ENCODE measurements around the gene KMT2E.

KMT2E gene

GRCh38 chr7:105084581-105084980 is 70.6 kb downstream of the KMT2E start:
- no peak for DNase-seq

GRCh38 chr7:105086850-105087249 is 72.8 kb downstream of the KMT2E start:
- no peak for DNase-seq

GRCh38 chr7:105087981-105088380 is 74.0 kb downstream of the KMT2E start:
- no peak for DNase-seq

- no peak for DNase-seq
Observed at GRCh38 chr7:105088456-105088855, 74.5 kb downstream of the KMT2E start.

GRCh38 chr7:105094966-105095365 is 81.0 kb downstream of the KMT2E start:
- DNase-seq: no peak

- no peak for DNase-seq
Observed at GRCh38 chr7:105096306-105096705, 82.3 kb downstream of the KMT2E start.

- peak; percentile 95 for DNase-seq
Observed at GRCh38 chr7:105097619-105098018, 83.6 kb downstream of the KMT2E start.

- no peak for DNase-seq
Observed at GRCh38 chr7:105098863-105099515, 85.0 kb downstream of the KMT2E start.

GRCh38 chr7:105101864-105102263 is 87.9 kb downstream of the KMT2E start:
- no peak for DNase-seq

GRCh38 chr7:105102557-105103352 is 88.8 kb downstream of the KMT2E start:
- no peak for DNase-seq

GRCh38 chr7:105105579-105105978 is 91.6 kb downstream of the KMT2E start:
- DNase-seq: no peak

- DNase-seq: peak; percentile 4
Observed at GRCh38 chr7:105106473-105106872, 92.5 kb downstream of the KMT2E start.

- DNase-seq: no peak
Observed at GRCh38 chr7:105107458-105107857, 93.5 kb downstream of the KMT2E start.

GRCh38 chr7:105112440-105113418 is 98.7 kb downstream of the KMT2E start:
- DNase-seq: no peak

- no peak for DNase-seq
Observed at GRCh38 chr7:105118612-105119600, 104.9 kb downstream of the KMT2E start.

- DNase-seq: no peak
Observed at GRCh38 chr7:105122619-105123018, 108.6 kb downstream of the KMT2E start.

GRCh38 chr7:105125745-105126144 is 111.7 kb downstream of the KMT2E start:
- DNase-seq: no peak

- DNase-seq: no peak
Observed at GRCh38 chr7:105126436-105126975, 112.5 kb downstream of the KMT2E start.

GRCh38 chr7:105127179-105127578 is 113.2 kb downstream of the KMT2E start:
- no peak for DNase-seq

GRCh38 chr7:105130048-105130447 is 116.0 kb downstream of the KMT2E start:
- no peak for DNase-seq

GRCh38 chr7:105130580-105130979 is 116.6 kb downstream of the KMT2E start:
- no peak for DNase-seq

Data from fibroblast of skin of back (primary cell).